HepG2 (cell line): Measurements from ENCODE around the gene PARP3. TPM values are rescaled to one million over a fixed set of nuclear protein-coding genes. Genes with fewer than 3 reads are reported as not detected.

Experiments
- FOXC1 ChIP-seq: sonication (generic); formaldehyde crosslinking; IDR thresholded peaks from 2 replicates; pipeline ENCODE4 v1.8.0; 2022; ENCODE audit warnings: mild to moderate bottlenecking, missing genetic modification reagents, borderline replicate concordance
- GMEB1 ChIP-seq: sonication (generic); formaldehyde crosslinking; IDR thresholded peaks from 2 replicates; pipeline ENCODE4 v1.5.1; 2020; ENCODE audit warnings: missing genetic modification reagents, mild to moderate bottlenecking, borderline replicate concordance
- HOXA9 ChIP-seq: sonication (generic); formaldehyde crosslinking; IDR thresholded peaks from 2 replicates; pipeline ENCODE4 v1.8.1; 2022; ENCODE audit warnings: missing genetic modification reagents, mild to moderate bottlenecking, moderate library complexity, borderline replicate concordance
- MTERF4 ChIP-seq: sonication (generic); formaldehyde crosslinking; IDR thresholded peaks from 2 replicates; pipeline ENCODE4 v1.8.0; 2023; ENCODE audit warnings: mild to moderate bottlenecking, missing genetic modification reagents
- TBX3 ChIP-seq: fragments of 450-650 bp; IDR thresholded peaks from 2 replicates; pipeline ENCODE4 v1.6.1; 2017; ENCODE audit warnings: antibody characterized with exemption, mild to moderate bottlenecking, inconsistent platforms, borderline replicate concordance
- ZHX2 ChIP-seq, 2 experiments: sonication (generic) in 1 of 2; formaldehyde crosslinking in 1 of 2; IDR thresholded peaks; 2 replicates each; pipeline versions ENCODE4 v1.6.1 to v1.9.0; 2014 to 2022; ENCODE audit warnings: antibody characterized with exemption in 1 of 2, borderline replicate concordance in 1 of 2, inconsistent platforms in 1 of 2, low read depth in 1 of 2, missing genetic modification reagents in 1 of 2
- ZNF224 ChIP-seq: sonication (generic); formaldehyde crosslinking; IDR thresholded peaks from 2 replicates; pipeline ENCODE4 v1.5.0; 2020; ENCODE audit warnings: mild to moderate bottlenecking, missing genetic modification reagents
- ZNF513 ChIP-seq: sonication (generic); formaldehyde crosslinking; conservative IDR thresholded peaks from 2 replicates; pipeline ENCODE4 v1.5.0; 2020; ENCODE audit warnings: missing genetic modification reagents
- ZNF724P ChIP-seq: sonication (generic); formaldehyde crosslinking; IDR thresholded peaks from 2 replicates; pipeline ENCODE4 v1.8.0; 2022; ENCODE audit warnings: missing genetic modification reagents, borderline replicate concordance
- ZNF841 ChIP-seq: sonication (generic); formaldehyde crosslinking; IDR thresholded peaks from 2 replicates; pipeline ENCODE4 v1.8.1; 2023; ENCODE audit warnings: missing genetic modification reagents, borderline replicate concordance
- polyA plus RNA-seq, 8 experiments: library from polyadenylated mRNA; depleted of rRNA in 3 of 8; stranded (reverse) in 7 of 8; unstranded in 1 of 8; fragments of >200 nt; fragmentation: Illumina TruSeq in 4 of 8; extraction: Trizol in 4 of 8; gene quantifications; 2 replicates each; pipeline versions ENCODE4 v1.2.1 to v1.2.3, GENCODE V29; 2011 to 2016; ENCODE audit warnings: low read depth in 4 of 8, missing spikeins in 1 of 8, mixed read lengths in 1 of 8; ENCODE audit not compliant: insufficient read depth in 1 of 8
- total RNA-seq, 5 experiments: library from RNA; depleted of rRNA; stranded (reverse); fragments of >200 nt; fragmentation: Illumina TruSeq; extraction: Trizol; gene quantifications; 2 replicates each; pipeline ENCODE4 v1.2.3, GENCODE V29; 2016; ENCODE audit warnings: low read depth in 1 of 5
- TF ChIP-seq, protein P1 (sequence below): sonication (generic); formaldehyde crosslinking; IDR thresholded peaks from 2 replicates; pipeline ENCODE4 v1.4.0; 2020; ENCODE audit warnings: missing genetic modification reagents, mild to moderate bottlenecking, borderline replicate concordance
- TF ChIP-seq, protein P2 (sequence below): sonication (generic); IDR thresholded peaks from 2 replicates; pipeline ENCODE4 v1.6.1; 2016; ENCODE audit warnings: low read depth, borderline replicate concordance

The PARP3 gene
- total and polyA plus RNA-seq, 2 of the 13 experiments (the other 11 are each of a cell fraction or from before 2014, with no cell fraction given), result 11.2 to 21.5 TPM

DNA sequence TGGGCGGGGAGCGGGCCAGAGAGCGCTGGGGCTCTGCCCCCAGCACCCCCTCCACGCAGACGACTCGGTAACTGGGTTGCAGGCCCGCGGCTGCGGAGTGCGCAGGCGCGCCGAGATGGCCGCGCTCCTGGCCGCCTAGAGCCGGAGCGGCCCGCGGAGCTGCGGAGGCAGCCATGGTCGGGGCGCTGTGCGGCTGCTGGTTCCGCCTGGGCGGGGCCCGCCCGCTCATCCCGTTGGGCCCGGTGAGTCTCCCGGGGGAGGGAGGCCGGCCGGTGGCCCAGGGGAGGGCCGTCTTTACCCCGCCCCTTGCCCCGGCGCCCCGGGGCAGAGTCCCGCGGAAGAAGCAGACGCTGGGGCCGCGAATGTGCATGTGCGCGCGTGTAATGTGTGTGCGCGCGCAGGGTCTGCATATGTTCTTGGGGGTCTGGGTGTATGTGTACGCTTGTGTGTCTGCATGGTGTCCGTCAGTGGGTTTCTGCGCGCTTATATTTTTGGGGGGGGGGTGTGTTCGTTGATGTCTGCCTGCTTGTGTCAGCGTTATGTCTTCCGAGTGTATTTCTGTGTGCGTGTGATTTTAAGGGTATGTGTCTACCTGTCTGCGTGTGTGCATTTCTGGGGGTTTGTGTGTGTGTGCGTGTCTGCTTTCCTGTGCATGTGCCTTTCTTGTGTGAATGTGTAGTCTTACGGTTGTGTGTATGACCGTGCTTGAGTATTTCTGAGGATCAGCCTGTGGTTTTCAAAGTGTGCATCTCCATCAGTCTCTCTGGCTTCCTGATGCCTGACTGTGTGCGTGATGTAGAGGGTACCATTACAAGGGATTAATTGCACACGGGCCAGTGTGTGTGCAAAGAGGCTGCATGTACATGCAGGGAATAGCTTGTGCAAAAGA lies 33.0 kb downstream of the PARP3 start, which contains the start of gene ABHD14A (continued):
- TF ChIP-seq ZHX2 (IDR thresholded peaks at IDR 0.05; ENCODE audit: low read depth), result no peak
- TF ChIP-seq ZHX2 (CRISPR knock-in tag; IDR thresholded peaks at IDR 0.05; ENCODE audit: borderline replicate concordance), result no peak; the same call in 1 of the 2 replicates
- TF ChIP-seq, protein P1, sequence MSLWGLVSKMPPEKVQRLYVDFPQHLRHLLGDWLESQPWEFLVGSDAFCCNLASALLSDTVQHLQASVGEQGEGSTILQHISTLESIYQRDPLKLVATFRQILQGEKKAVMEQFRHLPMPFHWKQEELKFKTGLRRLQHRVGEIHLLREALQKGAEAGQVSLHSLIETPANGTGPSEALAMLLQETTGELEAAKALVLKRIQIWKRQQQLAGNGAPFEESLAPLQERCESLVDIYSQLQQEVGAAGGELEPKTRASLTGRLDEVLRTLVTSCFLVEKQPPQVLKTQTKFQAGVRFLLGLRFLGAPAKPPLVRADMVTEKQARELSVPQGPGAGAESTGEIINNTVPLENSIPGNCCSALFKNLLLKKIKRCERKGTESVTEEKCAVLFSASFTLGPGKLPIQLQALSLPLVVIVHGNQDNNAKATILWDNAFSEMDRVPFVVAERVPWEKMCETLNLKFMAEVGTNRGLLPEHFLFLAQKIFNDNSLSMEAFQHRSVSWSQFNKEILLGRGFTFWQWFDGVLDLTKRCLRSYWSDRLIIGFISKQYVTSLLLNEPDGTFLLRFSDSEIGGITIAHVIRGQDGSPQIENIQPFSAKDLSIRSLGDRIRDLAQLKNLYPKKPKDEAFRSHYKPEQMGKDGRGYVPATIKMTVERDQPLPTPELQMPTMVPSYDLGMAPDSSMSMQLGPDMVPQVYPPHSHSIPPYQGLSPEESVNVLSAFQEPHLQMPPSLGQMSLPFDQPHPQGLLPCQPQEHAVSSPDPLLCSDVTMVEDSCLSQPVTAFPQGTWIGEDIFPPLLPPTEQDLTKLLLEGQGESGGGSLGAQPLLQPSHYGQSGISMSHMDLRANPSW (CRISPR knock-in tag), result no peak
- TF ChIP-seq GMEB1 (CRISPR knock-in tag), result peak; percentile 13; the same call in 1 of the 2 replicates
- TF ChIP-seq ZNF513 (CRISPR knock-in tag), result no peak
- TF ChIP-seq ZNF724P (CRISPR knock-in tag), result no peak
- TF ChIP-seq TBX3, result no peak
- TF ChIP-seq MTERF4 (CRISPR knock-in tag), result peak; percentile 63; the same call in 1 of the 2 replicates
- TF ChIP-seq ZNF224 (CRISPR knock-in tag), result no peak
- TF ChIP-seq ZNF841, result no peak
- no peak for TF ChIP-seq HOXA9 (CRISPR knock-in tag)
- TF ChIP-seq, protein P2, sequence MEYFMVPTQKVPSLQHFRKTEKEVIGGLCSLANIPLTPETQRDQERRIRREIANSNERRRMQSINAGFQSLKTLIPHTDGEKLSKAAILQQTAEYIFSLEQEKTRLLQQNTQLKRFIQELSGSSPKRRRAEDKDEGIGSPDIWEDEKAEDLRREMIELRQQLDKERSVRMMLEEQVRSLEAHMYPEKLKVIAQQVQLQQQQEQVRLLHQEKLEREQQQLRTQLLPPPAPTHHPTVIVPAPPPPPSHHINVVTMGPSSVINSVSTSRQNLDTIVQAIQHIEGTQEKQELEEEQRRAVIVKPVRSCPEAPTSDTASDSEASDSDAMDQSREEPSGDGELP, result no peak
- TF ChIP-seq FOXC1, result no peak
